ENCODE measurements around the gene DPY19L3.

- TF ChIP-seq CTCF (conservative IDR thresholded peaks at IDR 0.05), result no peak
- TF ChIP-seq ZFX (IDR thresholded peaks at IDR 0.05), result no peak
Observed at GRCh38 chr19:32362318-32362691, 43.3 kb upstream of the DPY19L3 start.

Data from C4-2B (cell line).